ENCODE measurements around the gene PDZD7.

PDZD7 gene

DNA sequence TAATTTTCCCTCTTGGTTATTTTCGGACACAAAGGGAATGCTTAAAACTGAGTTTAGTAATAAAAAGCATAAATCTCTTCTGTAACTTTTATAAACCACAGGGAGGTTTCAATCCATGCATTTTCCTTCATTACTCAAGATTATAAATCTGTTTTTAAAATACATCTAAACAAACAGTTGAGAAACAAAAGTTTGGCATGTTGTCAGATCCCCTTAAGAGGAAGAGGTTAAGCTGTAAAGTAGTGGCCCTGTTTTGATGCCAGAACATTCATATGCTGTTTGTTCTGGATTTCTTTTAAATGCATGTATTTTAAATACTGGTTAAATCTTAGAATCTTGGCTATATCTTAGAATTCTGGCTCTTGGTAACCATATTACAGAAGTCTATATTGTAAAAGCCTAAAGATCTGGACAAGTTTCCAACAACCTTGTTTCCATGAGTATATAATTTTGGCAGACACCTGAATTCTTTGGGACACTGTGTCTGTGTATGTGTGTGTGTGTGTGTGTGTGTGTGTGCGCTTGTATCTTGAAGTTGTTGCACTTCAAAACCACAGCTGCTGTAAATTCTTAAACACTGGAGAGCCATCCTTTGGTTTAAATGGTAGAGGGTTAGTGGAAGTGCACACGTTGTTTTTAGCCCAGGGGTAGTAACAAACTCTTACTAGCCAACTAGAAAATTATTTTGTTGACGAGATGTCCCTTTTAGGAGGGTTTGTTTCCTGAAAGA lies 68.4 kb downstream of the PDZD7 start:
- DNase-seq, result no peak

DNA sequence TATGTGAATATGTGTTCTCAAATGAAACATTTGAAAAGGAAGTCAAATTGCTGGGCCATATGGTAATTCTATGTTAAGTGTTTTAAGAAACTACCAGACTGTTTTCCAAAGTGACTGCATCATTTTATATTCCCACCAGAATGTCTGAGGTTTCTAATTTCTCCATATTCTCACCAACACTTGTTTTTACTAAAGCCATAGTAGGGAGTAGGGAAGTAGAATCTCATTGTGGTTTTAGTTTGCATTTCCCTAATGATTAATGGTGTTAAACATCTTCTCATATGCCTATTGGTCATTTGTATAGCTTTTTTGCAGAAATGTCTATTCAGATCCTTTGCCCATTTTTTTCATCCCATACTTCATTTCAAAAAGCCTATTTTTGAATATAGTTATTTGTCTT lies 70.7 kb downstream of the PDZD7 start:
- DNase-seq, result no peak

Measured in retina (tissue), 1 donor.